Measurements from ENCODE around the gene NAA50. TPM values are rescaled to one million over a fixed set of nuclear protein-coding genes. Genes with fewer than 3 reads are reported as not detected.

The NAA50 gene
- total and polyA plus RNA-seq, 2 donors (not counting 3 experiments of a cell fraction or from before 2014, with no cell fraction given) = 53.1 to 160 TPM

DNA sequence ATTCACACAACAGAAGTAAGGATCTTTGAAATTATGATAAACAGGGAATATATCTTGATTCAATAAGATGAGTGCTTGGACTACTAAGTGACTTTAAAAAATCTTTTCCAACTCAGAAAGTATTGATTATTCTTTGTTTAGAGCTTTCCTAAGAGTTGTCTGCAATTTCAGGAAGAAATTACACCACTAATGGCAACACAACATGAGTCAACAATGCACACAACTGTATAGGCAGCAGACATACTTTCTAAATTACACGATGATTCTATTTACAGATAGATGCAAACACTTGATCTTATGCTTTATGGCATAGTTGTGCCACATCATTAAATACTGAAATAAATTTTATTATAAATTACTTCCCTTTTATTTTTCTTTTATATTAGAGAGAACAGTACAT is 4.4 kb downstream of the NAA50 start:
- Histone ChIP-seq H3K27ac (ENCODE audit: insufficient read depth, low read depth, low read length) (no peak overlapping the region), H3K4me1 (ENCODE audit: control insufficient read depth, extremely low read depth, insufficient read depth, low read length) (peaks cover 34% of the 10 kb centered on the region), H3K9me1 (replicated peaks; ENCODE audit: control insufficient read depth, extremely low read depth, insufficient read depth, low read length) (no peaks in the 10 kb centered on the region), H3K79me2 (ENCODE audit: control insufficient read depth, insufficient read depth, low read length) (peaks cover 94% of the 10 kb centered on the region), H3K4me2 (ENCODE audit: insufficient read depth, low read length) (no peak overlapping the region), H3K9me3 (replicated peaks; ENCODE audit: control insufficient read depth, insufficient read depth, low read length) (no peaks in the 10 kb centered on the region), H3K27me3 (ENCODE audit: control insufficient read depth in 2 of 2, insufficient read depth in 2 of 2, low read length in 2 of 2) (no peaks in the 10 kb centered on the region), H3K36me3 (ENCODE audit: control insufficient read depth in 2 of 2, extremely low read depth in 1 of 2, insufficient read depth in 2 of 2, low read length in 2 of 2) (no peaks in the 10 kb centered on the region), H3K9ac (replicated peaks; ENCODE audit: extremely low read depth, insufficient read depth, low read length) (no peak overlapping the region), H4K20me1 (replicated peaks; ENCODE audit: control insufficient read depth, extremely low read depth, insufficient read depth, low read length) (peaks cover 2% of the 10 kb centered on the region), H3K4me3 (replicated peaks in 1 of 3; ENCODE audit: insufficient read depth in 1 of 3, low read depth in 1 of 3, low read length in 3 of 3) (no peak overlapping the region), H2AFZ (ENCODE audit: low read depth, low read length) (no peak overlapping the region)
- dilution Hi-C loops (cut with MboI; ENCODE audit: extremely low pct_ligation_motif_present, low sequenced_read_pairs) = no loop called here
- FAIRE-seq = no peak
- POLR2A ChIA-PET = no interaction called here
- BruUV-seq (replicated peaks) = no TSS peak
- no peak for DNase-seq (ENCODE audit: low read depth, low spot score)
- TF ChIP-seq POLR2A (IDR thresholded peaks at IDR 0.05; ENCODE audit: low read depth, low read length) (no peak), MYC (IDR thresholded peaks at IDR 0.05; ENCODE audit: low read depth, low read length) (no peak), FOS (IDR thresholded peaks at IDR 0.05; ENCODE audit: borderline replicate concordance, insufficient read depth, low read length) (no peak)
- CTCF ChIA-PET = interaction anchor here (1.6 to 8.0 kb wide), 2 partner anchors 19 to 412 kb away, joined by 3 to 111 read pairs; no protein-coding TSS in a partner anchor
- intact Hi-C loops (cut with micrococcal nuclease) = no loop called here

DNA sequence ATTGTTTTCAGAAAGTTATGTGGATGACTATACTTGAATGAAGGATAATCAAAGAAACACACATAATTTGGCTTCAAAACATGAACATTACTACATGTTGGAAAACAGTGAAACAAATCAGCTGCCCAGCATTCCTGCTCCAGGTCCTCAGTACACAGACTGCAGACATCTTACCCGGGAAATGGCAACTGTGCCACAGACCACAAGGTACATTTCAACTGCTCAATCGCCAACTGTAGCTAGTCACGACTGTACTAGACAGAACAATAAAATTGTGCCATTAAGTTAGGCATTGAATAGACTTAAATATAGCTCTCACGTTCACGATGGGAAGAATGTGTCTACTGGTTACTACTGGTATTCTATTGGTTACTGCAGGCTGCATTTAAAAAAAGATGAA is 5.0 kb downstream of the NAA50 start:
- H2AFZ ChIP-seq (ENCODE audit: low read depth, low read length) = no peak overlapping the region
- ChIA-PET CTCF (interaction anchor here (1.6 to 8.0 kb wide), 3 partner anchors 19 to 413 kb away, joined by 3 to 111 read pairs (median 15); no protein-coding TSS in a partner anchor), POLR2A (no interaction called here)
- no peak overlapping the region for H3K9ac ChIP-seq (replicated peaks; ENCODE audit: extremely low read depth, insufficient read depth, low read length)
- BruUV-seq (replicated peaks) = no TSS peak
- TF ChIP-seq MYC (IDR thresholded peaks at IDR 0.05; ENCODE audit: low read depth, low read length) (no peak), GATA2 (IDR thresholded peaks at IDR 0.05; ENCODE audit: insufficient read depth, insufficient read length, low read depth, low read length) (no peak), POLR2AphosphoS5 (IDR thresholded peaks at IDR 0.05; ENCODE audit: insufficient read depth, low read depth, low read length) (no peak), EZH2 (IDR thresholded peaks at IDR 0.05; ENCODE audit: borderline replicate concordance, low read depth, low read length, severe bottlenecking) (no peak), POLR2A (IDR thresholded peaks at IDR 0.05; ENCODE audit: low read depth, low read length) (no peak), FOS (IDR thresholded peaks at IDR 0.05; ENCODE audit: borderline replicate concordance, insufficient read depth, low read length) (no peak), JUN (IDR thresholded peaks at IDR 0.05; ENCODE audit: borderline replicate concordance, insufficient read depth, insufficient read length, low read depth) (no peak)
- TF ChIP-seq, protein P1, sequence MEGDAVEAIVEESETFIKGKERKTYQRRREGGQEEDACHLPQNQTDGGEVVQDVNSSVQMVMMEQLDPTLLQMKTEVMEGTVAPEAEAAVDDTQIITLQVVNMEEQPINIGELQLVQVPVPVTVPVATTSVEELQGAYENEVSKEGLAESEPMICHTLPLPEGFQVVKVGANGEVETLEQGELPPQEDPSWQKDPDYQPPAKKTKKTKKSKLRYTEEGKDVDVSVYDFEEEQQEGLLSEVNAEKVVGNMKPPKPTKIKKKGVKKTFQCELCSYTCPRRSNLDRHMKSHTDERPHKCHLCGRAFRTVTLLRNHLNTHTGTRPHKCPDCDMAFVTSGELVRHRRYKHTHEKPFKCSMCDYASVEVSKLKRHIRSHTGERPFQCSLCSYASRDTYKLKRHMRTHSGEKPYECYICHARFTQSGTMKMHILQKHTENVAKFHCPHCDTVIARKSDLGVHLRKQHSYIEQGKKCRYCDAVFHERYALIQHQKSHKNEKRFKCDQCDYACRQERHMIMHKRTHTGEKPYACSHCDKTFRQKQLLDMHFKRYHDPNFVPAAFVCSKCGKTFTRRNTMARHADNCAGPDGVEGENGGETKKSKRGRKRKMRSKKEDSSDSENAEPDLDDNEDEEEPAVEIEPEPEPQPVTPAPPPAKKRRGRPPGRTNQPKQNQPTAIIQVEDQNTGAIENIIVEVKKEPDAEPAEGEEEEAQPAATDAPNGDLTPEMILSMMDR (IDR thresholded peaks at IDR 0.05; ENCODE audit: extremely low read depth in 1 of 2, insufficient read depth in 1 of 2, low read depth in 1 of 2, low read length in 2 of 2) = no peak
- TF ChIP-seq, protein P2, sequence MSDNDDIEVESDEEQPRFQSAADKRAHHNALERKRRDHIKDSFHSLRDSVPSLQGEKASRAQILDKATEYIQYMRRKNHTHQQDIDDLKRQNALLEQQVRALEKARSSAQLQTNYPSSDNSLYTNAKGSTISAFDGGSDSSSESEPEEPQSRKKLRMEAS (IDR thresholded peaks at IDR 0.05; ENCODE audit: insufficient read depth, insufficient read length) = no peak
- peaks cover 2% of the 10 kb centered on the region for H4K20me1 ChIP-seq (replicated peaks; ENCODE audit: control insufficient read depth, extremely low read depth, insufficient read depth, low read length)
- no peak overlapping the region for H3K27ac ChIP-seq (ENCODE audit: insufficient read depth, low read depth, low read length)
- H3K4me2 ChIP-seq (ENCODE audit: insufficient read depth, low read length) = no peak overlapping the region
- H3K4me3 ChIP-seq (replicated peaks in 1 of 3; ENCODE audit: insufficient read depth in 1 of 3, low read depth in 1 of 3, low read length in 3 of 3) = no peak overlapping the region
- no peaks in the 10 kb centered on the region for H3K27me3 ChIP-seq (ENCODE audit: control insufficient read depth in 2 of 2, insufficient read depth in 2 of 2, low read length in 2 of 2)
- dilution Hi-C loops (cut with MboI; ENCODE audit: extremely low pct_ligation_motif_present, low sequenced_read_pairs) (no loop called here), intact Hi-C loops (cut with micrococcal nuclease) (no loop called here)
- peaks cover 34% of the 10 kb centered on the region for H3K4me1 ChIP-seq (ENCODE audit: control insufficient read depth, extremely low read depth, insufficient read depth, low read length)
- no peaks in the 10 kb centered on the region for H3K36me3 ChIP-seq (ENCODE audit: control insufficient read depth in 2 of 2, extremely low read depth in 1 of 2, insufficient read depth in 2 of 2, low read length in 2 of 2)
- peaks cover 99% of the 10 kb centered on the region for H3K79me2 ChIP-seq (ENCODE audit: control insufficient read depth, insufficient read depth, low read length)
- no peak for DNase-seq (ENCODE audit: low read depth, low spot score)
- no peak for FAIRE-seq
- no peaks in the 10 kb centered on the region for H3K9me3 ChIP-seq (replicated peaks; ENCODE audit: control insufficient read depth, insufficient read depth, low read length)
- no peaks in the 10 kb centered on the region for H3K9me1 ChIP-seq (replicated peaks; ENCODE audit: control insufficient read depth, extremely low read depth, insufficient read depth, low read length)
